Left ventricle myocardium superior (tissue), 1 donor: Measurements from ENCODE around the gene DSTYK. TPM values are rescaled to one million over a fixed set of nuclear protein-coding genes. Genes with fewer than 3 reads are reported as not detected.

ENCODE experiments used
- ATAC-seq: fragments of 200-7000 bp; cut with Tn5 transposase; one replicate; pipeline ENCODE4 v1.9.1; 2020; ENCODE audit warnings: mild to moderate bottlenecking, moderate library complexity
- DNase-seq: peaks from one replicate; pipeline ENCODE4 v3.0.0-alpha.2; 2020
- intact Hi-C: fragments of 100-400 bp; cut with micrococcal nuclease; formaldehyde crosslinking; loops from one replicate; pipeline ENCODE4 v1.11.0; 2022
- total RNA-seq: library from RNA; stranded (reverse); fragmentation: NEBNext Ultra II Directional; extraction: Animal tissue kit (Norgen Biotek cat#: 25700); gene quantifications from one replicate; pipeline ENCODE4 v1.2.1, GENCODE V29; 2021
- donor health status: DM: no; HTN: yes; CAD: no; lungs with severe emphysema.

Gene DSTYK
- total RNA-seq, 1 donor from 2014 or later: 6.1 TPM

GRCh38 chr1:205226868-205227583, 15.5 kb upstream of the DSTYK start:
- intact Hi-C loops: no loop called here
- ATAC-seq: no peak

GRCh38 chr1:205225901-205226765, 14.6 kb upstream of the DSTYK start:
- ATAC-seq (no peak), DNase-seq (no peak)
- intact Hi-C loops: no loop called here

More at GRCh38 chr1:205226868-205227583, 15.5 kb upstream of the DSTYK start:
- no peak for DNase-seq

- no peak for DNase-seq
- intact Hi-C loops: no loop called here
- ATAC-seq: no peak
Measured at GRCh38 chr1:205224736-205225135, 13.2 kb upstream of the DSTYK start.

- ATAC-seq (no peak), DNase-seq (no peak)
- intact Hi-C loops: no loop called here
Measured at GRCh38 chr1:205220421-205220820, 8.9 kb upstream of the DSTYK start.

GRCh38 chr1:205217418-205217817, 5.9 kb upstream of the DSTYK start:
- DNase-seq (no peak), ATAC-seq (no peak)
- intact Hi-C loops: no loop called here

GRCh38 chr1:205216588-205216987, 5.1 kb upstream of the DSTYK start:
- DNase-seq (no peak), ATAC-seq (no peak)
- intact Hi-C loops: no loop called here

- ATAC-seq (no peak), DNase-seq (no peak)
- intact Hi-C loops: no loop called here
Measured at GRCh38 chr1:205214756-205215155, 3.3 kb upstream of the DSTYK start.

- ATAC-seq (no peak), DNase-seq (no peak)
- intact Hi-C loops: no loop called here
Measured at GRCh38 chr1:205211839-205212536, 486 bp upstream of the DSTYK start.

- ATAC-seq: peak; percentile 27
- no peak for DNase-seq
- intact Hi-C loops: no loop called here
Measured at GRCh38 chr1:205210756-205211168, 740 bp downstream of the DSTYK start.

GRCh38 chr1:205208811-205209210, 2.7 kb downstream of the DSTYK start:
- ATAC-seq (no peak), DNase-seq (no peak)
- intact Hi-C loops: no loop called here

- no peak for ATAC-seq
- DNase-seq: no peak
- intact Hi-C loops: no loop called here
Measured at GRCh38 chr1:205205055-205205454, 6.4 kb downstream of the DSTYK start.

- ATAC-seq (no peak), DNase-seq (no peak)
- intact Hi-C loops: no loop called here
Measured at GRCh38 chr1:205204552-205204951, 7.0 kb downstream of the DSTYK start.

GRCh38 chr1:205199931-205200299, 11.6 kb downstream of the DSTYK start:
- intact Hi-C loops: no loop called here
- no peak for DNase-seq
- no peak for ATAC-seq

GRCh38 chr1:205199090-205199930, 12.2 kb downstream of the DSTYK start:
- intact Hi-C loops: no loop called here
- no peak for DNase-seq
- no peak for ATAC-seq

- intact Hi-C loops: no loop called here
- DNase-seq: no peak
- no peak for ATAC-seq
Measured at GRCh38 chr1:205192287-205192686, 19.2 kb downstream of the DSTYK start.

- intact Hi-C loops: no loop called here
- ATAC-seq (no peak), DNase-seq (no peak)
Measured at GRCh38 chr1:205191622-205192021, 19.9 kb downstream of the DSTYK start.

GRCh38 chr1:205190845-205191577, 20.5 kb downstream of the DSTYK start:
- intact Hi-C loops: no loop called here
- ATAC-seq (peak; percentile 45), DNase-seq (no peak)

- intact Hi-C loops: no loop called here
- DNase-seq (no peak), ATAC-seq (no peak)
Measured at GRCh38 chr1:205189131-205189530, 22.4 kb downstream of the DSTYK start.

- intact Hi-C loops: no loop called here
- no peak for DNase-seq
- no peak for ATAC-seq
Measured at GRCh38 chr1:205188596-205188995, 22.9 kb downstream of the DSTYK start.
